HG03575 (cell line): Measurements from ENCODE around the gene PSD.
A peak's percentile ranks its signal among the peaks of the same experiment; 100 is the strongest.

Experiments used
- ATAC-seq: cut with Tn5 transposase; IDR thresholded peaks from one replicate; pipeline ENCODE4 v1.9.1; 2021; ENCODE audit not compliant: unreplicated experiment, insufficient number of reproducible peaks, low FRiP score; ENCODE audit errors: extremely low read depth

The PSD gene

DNA sequence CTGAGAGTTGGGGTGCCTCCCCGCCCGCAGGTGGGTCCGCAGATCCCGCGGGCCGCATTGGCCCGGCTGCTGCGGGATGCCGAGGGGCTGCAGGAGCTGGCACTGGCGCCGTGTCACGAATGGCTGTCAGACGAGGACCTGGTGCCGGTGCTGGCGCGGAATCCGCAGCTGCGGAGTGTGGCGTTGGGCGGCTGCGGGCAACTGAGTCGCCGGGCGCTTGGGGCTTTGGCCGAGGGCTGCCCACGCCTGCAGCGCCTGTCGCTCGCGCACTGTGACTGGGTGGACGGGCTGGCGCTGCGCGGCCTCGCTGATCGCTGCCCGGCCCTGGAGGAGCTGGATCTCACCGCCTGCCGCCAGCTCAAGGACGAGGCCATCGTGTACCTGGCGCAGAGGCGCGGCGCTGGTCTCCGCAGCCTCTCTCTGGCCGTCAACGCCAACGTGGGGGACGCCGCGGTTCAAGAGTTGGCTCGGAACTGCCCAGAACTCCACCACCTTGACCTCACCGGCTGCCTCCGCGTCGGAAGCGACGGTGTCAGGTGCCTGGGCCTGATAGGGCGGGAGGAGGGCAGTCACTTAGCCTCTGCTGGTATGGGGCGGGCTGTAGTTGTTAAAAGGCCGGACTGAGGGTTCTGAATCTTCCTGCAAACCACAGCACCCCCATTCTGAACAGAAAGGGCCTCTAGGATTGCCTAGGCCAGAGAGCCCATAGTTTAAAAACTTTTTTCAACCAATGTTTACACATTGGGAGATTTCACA is 3.4 kb upstream of the PSD start:
- no peak for ATAC-seq

DNA sequence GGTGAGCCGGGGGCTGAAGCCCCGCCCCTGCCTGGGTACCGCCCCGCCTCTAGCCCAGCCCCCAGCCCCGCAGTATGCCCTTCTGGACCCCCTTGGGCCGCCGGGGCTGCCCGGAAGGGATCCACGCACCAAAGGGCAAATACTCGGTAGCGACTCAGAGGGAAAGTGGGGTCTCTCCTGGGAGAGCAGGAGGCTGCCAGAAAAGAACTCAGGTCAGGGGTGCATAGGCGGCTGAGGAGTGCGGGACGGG is 2.8 kb upstream of the PSD start:
- ATAC-seq, result no peak

DNA sequence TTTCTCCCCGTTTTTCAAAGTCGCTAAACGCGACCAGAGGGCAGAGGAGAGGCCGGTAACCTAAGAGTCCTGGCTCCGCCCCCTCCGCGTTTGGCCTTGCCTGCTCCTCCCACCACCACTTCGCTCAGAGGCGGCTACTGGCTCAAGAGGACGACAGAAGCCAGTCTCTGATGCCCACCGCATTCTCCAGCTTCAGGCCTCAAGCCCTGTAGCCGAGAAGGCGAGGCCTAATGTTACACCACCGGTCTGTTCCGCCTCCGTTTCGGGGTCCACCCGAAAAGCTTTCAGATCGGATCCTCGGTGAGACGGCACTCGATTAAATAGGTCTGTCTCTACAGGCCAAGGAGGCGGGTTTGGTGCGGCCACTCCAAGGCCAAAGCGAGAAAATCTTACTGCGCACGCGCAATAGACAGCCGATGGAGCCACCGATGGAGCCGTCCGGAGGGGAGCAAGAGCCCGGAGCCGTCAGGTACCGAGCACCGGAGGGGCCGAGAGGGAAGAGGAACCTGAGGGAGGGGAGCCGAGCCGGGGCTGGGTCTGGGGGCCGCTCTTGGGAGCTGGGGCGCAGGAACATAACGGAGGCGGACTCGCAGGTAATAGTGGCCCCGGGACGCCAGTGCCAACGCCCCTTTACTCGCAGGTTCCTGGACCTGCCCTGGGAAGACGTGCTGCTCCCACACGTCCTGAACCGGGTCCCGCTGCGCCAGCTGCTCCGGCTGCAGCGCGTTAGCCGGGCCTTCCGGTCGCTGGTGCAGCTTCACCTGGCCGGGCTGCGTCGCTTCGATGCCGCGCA is 2.3 kb upstream of the PSD start, which contains the start of gene FBXL15:
TSS of gene FBXL15 (plus strand) at position 123 of the 793 bp plus-strand sequence. CDS start at position 417, 294 bp downstream.
- ATAC-seq, result peak; percentile 37

DNA sequence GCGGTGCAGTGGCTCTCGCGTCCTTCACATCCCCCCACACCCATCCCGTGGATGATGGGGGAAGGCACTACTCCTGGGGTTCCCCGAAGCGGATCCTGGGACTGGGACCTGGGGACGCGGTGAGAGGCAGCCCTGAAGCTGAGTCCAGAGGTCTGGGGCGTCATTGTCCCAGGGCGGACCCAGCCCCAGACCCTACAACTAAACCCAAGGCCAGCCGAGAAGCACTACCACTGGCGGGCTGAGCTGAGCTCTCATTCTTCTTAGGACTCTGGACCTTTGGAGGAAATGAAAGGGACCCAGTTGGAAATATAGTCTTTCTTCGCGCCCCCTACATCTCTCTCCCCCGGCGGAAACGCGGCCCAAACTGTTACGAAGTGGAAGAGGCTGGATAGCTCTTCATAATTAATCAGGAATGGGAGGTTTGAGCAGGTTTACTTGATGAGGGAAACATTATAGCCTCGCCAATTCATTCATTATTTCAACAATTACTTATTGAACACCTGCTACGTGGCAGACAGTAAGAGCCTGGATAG is 1.7 kb upstream of the PSD start:
- ATAC-seq, result no peak

DNA sequence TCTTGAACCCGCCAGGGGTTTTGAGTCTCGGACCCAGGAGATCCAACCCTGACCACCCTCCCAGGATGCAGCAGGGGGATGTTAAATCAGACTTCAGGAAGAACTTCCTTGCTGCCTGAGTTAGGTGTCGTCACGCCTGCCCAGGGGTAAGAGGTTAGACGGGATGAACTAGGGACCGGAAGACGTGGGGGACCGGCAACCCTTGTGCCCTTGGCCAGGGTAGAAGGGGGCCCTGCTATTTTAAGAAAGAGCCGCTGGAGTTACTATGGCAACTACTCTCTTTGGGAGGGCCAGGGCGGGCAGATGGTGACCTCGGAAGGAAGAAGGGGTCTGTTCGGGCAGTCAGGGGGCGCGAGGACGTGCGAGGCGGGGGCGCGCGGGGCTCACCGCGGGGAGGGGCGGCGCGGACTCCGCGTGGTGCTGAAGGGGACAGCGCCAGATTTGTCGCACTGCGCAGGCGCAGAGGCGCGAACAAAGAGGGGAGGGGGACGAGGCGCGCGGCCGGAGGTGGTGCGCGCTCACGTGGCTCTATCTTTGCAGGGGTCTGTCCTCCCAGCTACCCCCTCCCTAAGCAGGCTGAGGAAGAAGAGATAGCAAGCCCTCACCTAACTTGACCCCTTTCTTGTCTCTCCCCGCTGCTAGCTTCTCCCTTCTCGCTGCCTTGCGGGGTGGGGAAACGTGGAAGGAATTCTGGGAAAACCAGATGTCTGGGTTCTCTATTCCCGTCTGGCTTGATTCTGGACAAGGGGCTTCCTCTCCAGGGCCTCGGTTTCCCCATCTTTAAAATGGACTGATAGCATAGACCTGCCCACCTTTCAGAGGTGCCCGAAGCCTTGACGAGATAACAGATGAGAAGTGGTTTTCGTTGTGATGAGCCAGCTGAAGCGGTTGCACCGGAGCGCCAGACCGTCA is 940 bp upstream of the PSD start:
- no peak for ATAC-seq

DNA sequence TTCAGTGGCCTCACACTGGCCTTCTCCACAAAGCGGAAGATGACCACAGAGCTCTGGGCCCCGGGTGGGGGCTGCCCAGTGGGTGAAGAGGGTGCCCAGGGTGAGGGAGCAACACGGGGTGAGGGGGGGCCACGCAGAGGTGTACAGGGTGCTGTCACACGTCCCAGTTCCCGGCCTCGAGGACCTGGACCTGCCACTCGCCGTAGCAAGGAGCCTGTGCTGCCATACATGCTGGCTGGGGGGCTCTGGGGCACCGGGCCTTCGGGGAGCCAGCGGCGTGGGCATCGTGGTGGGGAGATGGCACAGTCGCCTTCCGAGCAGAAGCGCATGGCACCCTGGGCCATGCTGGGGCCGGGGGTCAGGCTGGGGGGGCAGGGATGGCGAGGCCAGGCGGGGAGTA is 1.9 kb downstream of the PSD start:
- no peak for ATAC-seq

DNA sequence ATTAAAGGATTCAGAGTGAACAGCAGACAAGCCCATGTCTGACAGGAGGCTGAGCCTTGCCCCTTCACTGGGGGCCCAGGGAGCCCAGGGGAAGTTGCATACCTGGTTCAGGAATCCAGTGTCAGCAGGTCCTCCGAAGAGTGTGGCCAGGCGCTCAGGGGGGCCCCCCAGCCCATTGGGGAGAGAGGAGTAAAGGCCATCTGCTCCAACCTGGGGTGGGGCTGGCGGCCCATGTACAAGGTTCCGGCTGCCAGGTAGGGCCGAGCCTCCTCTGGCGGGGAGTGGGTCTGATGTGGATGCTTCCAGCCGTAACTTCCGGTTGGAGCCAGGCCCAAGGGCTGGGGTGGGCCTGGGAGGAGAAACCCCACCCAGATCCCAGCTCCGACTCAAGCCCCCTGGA is 2.3 kb downstream of the PSD start:
- ATAC-seq, result no peak

DNA sequence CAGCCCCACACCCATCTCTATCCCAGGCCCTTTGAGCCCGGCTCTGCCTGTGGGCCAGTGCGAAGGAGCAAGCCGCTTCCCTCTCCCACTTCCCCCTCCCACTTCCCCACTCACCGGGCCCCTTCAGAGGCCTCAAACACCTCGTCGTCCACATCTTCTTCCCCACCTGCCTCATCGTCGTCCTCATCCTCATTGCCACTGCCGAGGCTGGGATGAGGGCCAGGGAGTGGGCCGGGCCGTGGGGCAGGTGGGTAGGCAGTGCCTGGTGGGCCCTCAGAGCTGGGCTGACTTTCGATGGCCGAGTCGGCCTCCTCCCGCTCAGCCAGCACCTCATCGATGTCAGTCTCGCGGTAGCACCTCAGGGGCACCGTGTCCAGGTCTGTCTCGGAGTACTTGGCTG is 3.8 kb downstream of the PSD start:
- ATAC-seq, result no peak

DNA sequence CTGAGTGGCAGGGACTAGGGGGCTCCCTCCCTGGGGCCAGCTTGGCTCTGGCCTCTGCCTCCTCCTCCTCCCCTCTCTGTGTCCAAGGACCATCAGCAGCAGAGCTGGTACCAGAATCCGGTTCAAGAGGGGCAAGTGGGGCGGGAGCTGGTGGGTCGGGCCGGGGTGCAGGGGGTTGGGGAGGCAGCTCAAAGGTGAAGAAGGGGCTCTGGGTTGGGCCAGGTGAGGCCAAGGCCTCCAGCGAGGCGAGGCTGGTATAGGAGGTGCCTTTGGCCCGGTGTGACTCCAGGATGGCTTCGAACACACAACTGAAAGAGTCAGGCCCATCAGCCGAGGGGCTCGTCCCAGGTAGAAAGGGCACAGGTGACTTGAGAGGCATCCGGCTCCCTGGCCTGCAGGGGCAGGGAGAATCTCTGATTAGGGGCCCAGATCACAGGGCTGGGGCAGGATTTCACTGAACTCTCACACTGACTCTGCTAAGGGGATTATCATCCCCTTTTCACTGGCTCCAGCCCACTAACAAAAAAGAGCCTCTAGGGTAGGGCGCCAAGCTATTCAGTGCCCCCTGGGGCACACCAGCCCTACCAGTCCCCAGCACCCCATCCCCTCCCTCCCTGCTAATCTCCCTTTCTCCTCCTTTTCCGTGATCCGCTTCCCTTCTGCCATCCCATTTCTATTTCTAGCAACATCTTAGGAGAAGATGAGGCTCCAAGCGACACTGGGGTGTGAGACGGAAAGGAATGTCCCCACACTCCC is 4.6 kb downstream of the PSD start:
- no peak for ATAC-seq

DNA sequence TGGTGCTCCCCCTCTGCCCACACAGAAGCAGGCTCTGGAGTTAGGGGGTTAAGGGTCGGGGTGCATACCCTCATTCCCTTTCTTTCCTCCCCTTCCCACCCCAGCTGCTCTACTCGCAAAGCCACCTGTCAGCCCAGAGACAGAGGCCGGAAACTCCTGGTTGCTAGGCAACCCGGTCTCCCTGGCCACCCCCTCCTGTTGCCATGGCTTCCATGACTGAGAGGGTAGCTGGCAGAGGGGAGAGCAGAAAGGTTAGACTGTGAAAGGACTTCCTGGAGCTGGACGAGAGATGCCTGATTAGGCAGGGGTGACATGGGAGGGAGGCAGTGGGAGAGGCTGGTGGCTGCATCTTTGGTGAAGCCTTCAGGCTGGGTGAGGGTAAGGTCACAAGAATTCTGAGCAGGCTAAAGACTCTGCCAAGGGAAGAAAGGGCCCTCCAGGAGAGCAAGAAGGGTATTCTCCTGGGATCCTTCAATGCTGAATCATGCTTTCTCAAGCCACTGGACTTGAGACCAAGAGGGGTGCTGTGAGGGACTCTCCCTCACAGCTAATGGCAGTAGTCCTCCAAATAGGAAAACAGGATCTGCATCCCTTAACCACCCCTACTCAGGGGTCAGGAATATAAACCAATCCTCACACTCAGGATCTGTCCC is 5.4 kb downstream of the PSD start:
- no peak for ATAC-seq

DNA sequence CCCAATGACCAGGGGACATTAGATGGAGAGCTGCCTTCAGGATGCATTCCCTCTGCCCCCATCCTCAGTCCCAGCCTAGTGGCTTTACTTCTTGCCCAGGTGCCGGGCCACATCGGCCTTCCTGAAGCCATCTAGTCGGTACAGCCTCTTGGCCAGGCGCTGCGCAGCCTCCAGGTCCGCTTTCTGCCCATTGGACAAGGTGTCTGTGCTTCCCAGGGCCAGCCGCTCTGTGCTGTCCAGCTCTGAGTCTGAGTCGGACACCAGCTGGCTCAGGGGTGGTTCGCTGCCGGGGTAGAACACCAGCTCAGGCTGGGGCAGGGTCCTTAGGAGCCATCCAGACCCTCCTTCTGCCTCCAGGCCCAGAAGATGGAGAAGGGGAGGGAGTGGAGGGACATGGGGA is 6.3 kb downstream of the PSD start:
- ATAC-seq, result no peak

DNA sequence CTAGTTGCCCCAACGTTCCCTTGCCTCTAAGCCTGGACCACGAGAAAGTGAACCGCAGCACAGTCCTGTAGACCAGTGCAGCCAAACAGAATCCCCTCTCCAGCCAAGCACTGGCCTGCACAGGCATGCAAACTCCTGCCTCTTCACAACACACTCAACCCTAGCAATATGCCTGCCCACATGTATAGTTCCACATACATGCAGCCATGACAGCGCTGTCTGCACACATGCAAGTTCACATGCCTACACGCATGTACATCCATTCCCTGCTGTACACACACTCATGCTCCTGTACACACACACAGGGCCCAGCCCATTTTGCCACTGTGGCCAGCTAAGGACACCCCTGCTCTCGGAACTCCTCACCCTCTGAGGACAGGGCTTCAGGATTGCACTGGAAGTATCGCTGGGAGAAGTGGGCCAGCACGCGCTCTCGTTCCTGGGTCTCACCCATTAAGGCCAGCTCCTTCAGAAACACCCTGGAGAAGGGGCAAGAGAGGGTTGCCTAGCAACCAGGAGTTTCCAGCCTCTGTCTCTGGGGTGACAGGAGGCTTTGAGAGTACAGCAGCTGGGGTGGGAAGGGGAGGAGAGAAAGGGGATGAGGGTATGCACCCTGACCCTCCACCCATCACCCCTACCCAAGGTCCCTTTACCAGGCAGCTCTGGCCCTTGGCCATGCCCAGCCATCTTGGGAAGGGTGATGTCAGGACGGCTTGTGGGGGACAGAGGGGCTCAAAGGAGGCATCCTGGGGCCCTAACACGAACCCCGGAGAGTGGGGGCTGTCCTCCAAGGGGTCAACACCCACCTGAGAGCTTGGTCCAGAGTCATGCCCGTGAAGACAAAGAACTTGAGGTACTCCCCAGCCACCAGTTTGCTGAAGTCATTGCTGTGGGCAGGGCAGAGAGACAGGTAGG is 7.0 kb downstream of the PSD start:
- ATAC-seq, result no peak

DNA sequence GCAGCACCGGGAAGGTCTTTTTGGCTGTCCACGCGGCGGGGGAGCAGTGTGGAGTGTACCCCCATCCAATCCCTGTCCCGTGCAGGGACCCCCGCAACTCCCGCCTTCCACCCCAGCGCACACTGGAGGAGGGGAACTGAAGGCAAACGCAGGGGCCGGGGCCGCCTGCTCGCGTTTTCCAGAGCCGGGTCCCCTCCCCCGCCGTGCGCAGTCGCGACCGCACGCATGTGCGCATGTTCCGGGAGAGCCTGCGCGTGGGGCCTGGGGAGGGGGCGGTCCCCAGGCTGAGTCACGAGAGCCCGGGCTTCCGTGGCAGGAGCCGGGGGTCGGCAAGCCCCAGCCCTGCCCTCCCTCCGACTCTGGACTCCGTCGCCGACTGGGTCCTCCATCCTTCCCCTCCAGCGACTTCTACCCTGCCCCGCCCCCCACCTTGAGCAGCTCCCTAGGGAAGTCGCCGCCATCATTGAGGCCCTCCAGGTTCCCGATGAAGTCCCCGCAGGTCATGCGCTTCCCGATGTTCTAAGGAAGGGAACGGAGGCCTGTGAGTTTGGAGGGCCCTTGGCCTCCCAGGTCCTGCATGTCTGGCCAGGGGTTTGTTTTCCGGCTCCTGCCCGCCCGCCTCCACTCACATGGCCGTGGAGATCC is 8.0 kb downstream of the PSD start:
- no peak for ATAC-seq

DNA sequence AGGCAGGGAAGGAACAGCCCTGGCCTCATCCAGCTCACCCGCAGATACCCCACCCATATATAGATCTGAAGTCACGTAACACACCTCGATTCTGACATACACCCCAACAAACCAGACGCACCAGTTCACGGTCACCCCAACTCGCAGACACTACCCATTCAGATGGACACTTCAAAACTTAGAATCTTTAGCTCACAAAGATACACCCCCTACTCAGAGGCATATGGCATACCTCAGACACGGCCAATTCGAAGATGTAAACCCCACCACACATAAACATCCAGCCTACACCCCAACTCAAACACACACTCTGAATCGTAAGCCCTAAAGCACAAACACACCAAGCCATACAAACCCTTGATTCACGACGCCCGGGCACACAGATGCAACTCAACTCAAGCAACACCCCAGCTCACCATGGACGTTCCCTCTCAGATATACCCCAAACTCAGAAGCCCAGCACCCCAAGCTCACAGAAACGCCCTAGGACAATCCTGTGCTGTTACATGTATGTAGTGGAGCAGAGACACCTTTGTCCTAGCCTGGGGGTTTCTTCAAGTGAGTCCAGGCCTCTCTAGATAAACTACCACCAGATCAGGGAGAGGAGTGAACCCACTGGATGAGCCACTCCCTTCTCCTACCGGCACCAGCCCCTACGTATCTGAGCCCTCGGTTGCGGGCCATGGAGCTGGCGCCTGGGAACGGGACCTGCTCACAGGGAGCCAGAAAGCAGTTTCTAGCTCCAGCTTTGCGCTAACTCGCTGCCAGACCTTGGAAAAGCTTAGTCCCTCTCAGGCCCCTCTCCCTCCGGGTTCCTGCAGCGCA is 8.8 kb downstream of the PSD start:
- no peak for ATAC-seq

DNA sequence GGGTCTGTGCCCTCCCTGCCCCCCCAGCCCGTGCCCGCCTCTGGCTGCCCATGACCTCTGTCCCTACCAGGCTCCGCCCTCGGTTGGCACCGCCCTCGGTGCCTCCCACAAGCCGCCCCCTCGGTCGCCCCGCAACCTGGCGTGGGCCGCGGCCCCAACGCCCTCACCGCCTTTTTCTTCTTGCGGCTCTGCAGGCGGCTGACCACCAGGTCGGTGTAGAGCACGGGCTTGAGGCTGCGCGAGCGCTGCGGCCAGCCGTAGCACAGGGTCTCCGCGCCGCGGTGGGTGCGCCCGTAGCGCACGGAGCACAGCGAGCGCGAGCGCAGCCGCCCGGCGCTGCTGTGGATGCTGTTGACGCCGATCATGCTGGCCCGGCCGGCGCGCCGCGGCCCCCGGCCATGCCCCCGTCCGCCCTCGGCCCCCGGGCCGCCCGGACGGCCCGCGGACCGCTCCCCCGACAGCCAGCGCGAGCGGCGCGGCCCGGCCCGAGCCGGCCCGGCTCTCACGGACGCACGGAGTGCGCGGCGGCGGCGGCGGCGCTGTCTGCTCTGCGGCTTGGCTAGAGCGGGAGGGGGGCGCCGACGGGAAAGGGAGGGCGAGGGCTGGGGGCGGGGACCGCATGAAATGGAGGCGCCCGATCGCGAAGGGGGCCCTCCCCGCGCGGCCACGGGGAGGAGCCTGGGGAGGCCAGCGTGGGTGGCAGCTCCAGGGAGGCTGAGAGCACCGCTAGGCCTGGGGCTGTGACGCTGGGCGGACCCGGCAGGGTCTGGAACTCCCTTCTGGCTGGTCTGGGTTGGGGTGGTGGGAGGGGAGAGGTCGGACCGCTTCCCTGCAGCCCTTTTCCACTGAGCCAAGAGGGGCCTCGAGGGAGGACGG is 9.6 kb downstream of the PSD start:
- ATAC-seq, result no peak
